ENCODE measurements around the gene MFAP4. TPM values are rescaled to one million over a fixed set of nuclear protein-coding genes. Genes with fewer than 3 reads are reported as not detected.

The MFAP4 gene
- polyA plus RNA-seq, 1 experiment, result 122 TPM

- H3K27me3 ChIP-seq (ENCODE audit: control insufficient read depth, insufficient read depth, low read length), result no peaks in the 10 kb centered on the region
- TF ChIP-seq CTCF (IDR thresholded peaks at IDR 0.05; ENCODE audit: low read depth, low read length), result no peak
- no peak for DNase-seq (ENCODE audit: low read depth, low spot score)
- 0 out of 2 replicates have a peak, but pooled peaks cover 2% of the 10 kb centered on the region for H3K9me3 ChIP-seq (ENCODE audit: control insufficient read depth, insufficient read depth, low read length)
- CTCF ChIA-PET, result no interaction called here
- POLR2A ChIA-PET, result no interaction called here
- H3K4me3 ChIP-seq (ENCODE audit: low read depth, low read length), result no peak overlapping the region
- no peak overlapping the region for H3K27ac ChIP-seq (ENCODE audit: low read depth, low read length)
Measured at GRCh38 chr17:19426631-19427030, 39.6 kb upstream of the MFAP4 start.

GRCh38 chr17:19424934-19425868 is 38.2 kb upstream of the MFAP4 start:
- Histone ChIP-seq H3K27ac (ENCODE audit: low read depth, low read length) (no peak overlapping the region), H3K4me3 (ENCODE audit: low read depth, low read length) (no peak overlapping the region), H3K9me3 (ENCODE audit: control insufficient read depth, insufficient read depth, low read length) (0 out of 2 replicates have a peak, but pooled peaks cover 2% of the 10 kb centered on the region), H3K27me3 (ENCODE audit: control insufficient read depth, insufficient read depth, low read length) (no peaks in the 10 kb centered on the region)
- DNase-seq (ENCODE audit: low read depth, low spot score), result no peak
- no peak for TF ChIP-seq CTCF (IDR thresholded peaks at IDR 0.05; ENCODE audit: low read depth, low read length)
- POLR2A ChIA-PET, result no interaction called here
- CTCF ChIA-PET, result interaction anchor here (1.2 to 2.2 kb wide), 2 partner anchors 22 to 341 kb away, joined by 4 to 8 read pairs; no protein-coding TSS in a partner anchor

- H3K4me3 ChIP-seq (ENCODE audit: low read depth, low read length), result no peak overlapping the region
- ChIA-PET POLR2A (no interaction called here), CTCF (interaction anchor here (0.6 kb wide), 1 partner anchor 25 kb away, joined by 3 read pairs; no protein-coding TSS in a partner anchor)
- DNase-seq (ENCODE audit: low read depth, low spot score), result no peak
- no peaks in the 10 kb centered on the region for H3K27me3 ChIP-seq (ENCODE audit: control insufficient read depth, insufficient read depth, low read length)
- 0 out of 2 replicates have a peak, but pooled peaks cover 2% of the 10 kb centered on the region for H3K9me3 ChIP-seq (ENCODE audit: control insufficient read depth, insufficient read depth, low read length)
- no peak for TF ChIP-seq CTCF (IDR thresholded peaks at IDR 0.05; ENCODE audit: low read depth, low read length)
- H3K27ac ChIP-seq (ENCODE audit: low read depth, low read length), result no peak overlapping the region
Measured at GRCh38 chr17:19421926-19422325, 34.9 kb upstream of the MFAP4 start.

GRCh38 chr17:19421219-19421618 is 34.2 kb upstream of the MFAP4 start:
- no peak overlapping the region for H3K27ac ChIP-seq (ENCODE audit: low read depth, low read length)
- ChIA-PET POLR2A (no interaction called here), CTCF (interaction anchor here (0.6 kb wide), 1 partner anchor 25 kb away, joined by 3 read pairs; no protein-coding TSS in a partner anchor)
- no peak for DNase-seq (ENCODE audit: low read depth, low spot score)
- no peak overlapping the region for H3K4me3 ChIP-seq (ENCODE audit: low read depth, low read length)
- TF ChIP-seq CTCF (IDR thresholded peaks at IDR 0.05; ENCODE audit: low read depth, low read length), result no peak
- no peaks in the 10 kb centered on the region for H3K27me3 ChIP-seq (ENCODE audit: control insufficient read depth, insufficient read depth, low read length)
- 0 out of 2 replicates have a peak, but pooled peaks cover 2% of the 10 kb centered on the region for H3K9me3 ChIP-seq (ENCODE audit: control insufficient read depth, insufficient read depth, low read length)

Measured in AG04450 (cell line).